ENCODE measurements around the gene SARDH. TPM values are rescaled to one million over a fixed set of nuclear protein-coding genes. Genes with fewer than 3 reads are reported as not detected.
A peak's percentile ranks its signal among the peaks of the same experiment; 100 is the strongest.

The SARDH gene
- total RNA-seq, 1 donor from 2014 or later, result 1.2 TPM

- Mint-ChIP-seq H3K4me1 (ENCODE audit: low read depth) (no peaks in the 10 kb centered on the region), H3K27me3 (ENCODE audit: low read depth) (peaks cover 50% of the 10 kb centered on the region), H3K9me3 (ENCODE audit: low read depth) (no peaks in the 10 kb centered on the region)
These were observed 96.1 kb downstream of the SARDH start for GRCh38 chr9:133641861-133642595.

GRCh38 chr9:133641396-133641655, 96.8 kb downstream of the SARDH start:
- no peaks in the 10 kb centered on the region for H3K4me1 Mint-ChIP-seq (ENCODE audit: low read depth)
- H3K9me3 Mint-ChIP-seq (ENCODE audit: low read depth), result no peaks in the 10 kb centered on the region
- H3K36me3 Mint-ChIP-seq (ENCODE audit: low read depth), result no peaks in the 10 kb centered on the region
- no peak overlapping the region for H3K27ac Mint-ChIP-seq (ENCODE audit: unreplicated experiment)
- TF ChIP-seq CTCF (IDR thresholded peaks at IDR 0.05), result no peak
- no peak for DNase-seq (ENCODE audit: low spot score)
- no peak overlapping the region for H3K4me3 Mint-ChIP-seq (ENCODE audit: unreplicated experiment)
- peaks cover 56% of the 10 kb centered on the region for H3K27me3 Mint-ChIP-seq (ENCODE audit: low read depth)

More at GRCh38 chr9:133641861-133642595, 96.1 kb downstream of the SARDH start:
- TF ChIP-seq CTCF (IDR thresholded peaks at IDR 0.05), result no peak
- peak; percentile 75 for DNase-seq (ENCODE audit: low spot score)
- no peaks in the 10 kb centered on the region for H3K36me3 Mint-ChIP-seq (ENCODE audit: low read depth)
- no peak overlapping the region for H3K27ac Mint-ChIP-seq (ENCODE audit: unreplicated experiment)
- H3K4me3 Mint-ChIP-seq (ENCODE audit: unreplicated experiment), result no peak overlapping the region

GRCh38 chr9:133640580-133641395, 97.4 kb downstream of the SARDH start:
- Mint-ChIP-seq H3K9me3 (ENCODE audit: low read depth) (no peaks in the 10 kb centered on the region), H3K27ac (ENCODE audit: unreplicated experiment) (no peak overlapping the region), H3K4me1 (ENCODE audit: low read depth) (no peaks in the 10 kb centered on the region), H3K27me3 (ENCODE audit: low read depth) (peaks cover 57% of the 10 kb centered on the region), H3K36me3 (ENCODE audit: low read depth) (no peaks in the 10 kb centered on the region), H3K4me3 (ENCODE audit: unreplicated experiment) (no peak overlapping the region)
- DNase-seq (ENCODE audit: low spot score), result peak; percentile 68
- TF ChIP-seq CTCF (IDR thresholded peaks at IDR 0.05), result no peak

- TF ChIP-seq CTCF (IDR thresholded peaks at IDR 0.05), result no peak
These were observed 98.0 kb downstream of the SARDH start for GRCh38 chr9:133640160-133640559.

GRCh38 chr9:133639613-133640012, 98.5 kb downstream of the SARDH start:
- peak; percentile 61 for DNase-seq (ENCODE audit: low spot score)
- Mint-ChIP-seq H3K4me3 (ENCODE audit: unreplicated experiment) (no peak overlapping the region), H3K9me3 (ENCODE audit: low read depth) (no peaks in the 10 kb centered on the region), H3K27me3 (ENCODE audit: low read depth) (peaks cover 65% of the 10 kb centered on the region), H3K36me3 (ENCODE audit: low read depth) (no peaks in the 10 kb centered on the region), H3K27ac (ENCODE audit: unreplicated experiment) (no peak overlapping the region), H3K4me1 (ENCODE audit: low read depth) (no peaks in the 10 kb centered on the region)
- TF ChIP-seq CTCF (IDR thresholded peaks at IDR 0.05), result no peak

More at GRCh38 chr9:133640160-133640559, 98.0 kb downstream of the SARDH start:
- DNase-seq (ENCODE audit: low spot score), result no peak
- H3K9me3 Mint-ChIP-seq (ENCODE audit: low read depth), result no peaks in the 10 kb centered on the region
- H3K36me3 Mint-ChIP-seq (ENCODE audit: low read depth), result no peaks in the 10 kb centered on the region
- no peak overlapping the region for H3K4me3 Mint-ChIP-seq (ENCODE audit: unreplicated experiment)
- H3K27me3 Mint-ChIP-seq (ENCODE audit: low read depth), result peaks cover 63% of the 10 kb centered on the region
- H3K4me1 Mint-ChIP-seq (ENCODE audit: low read depth), result no peaks in the 10 kb centered on the region
- H3K27ac Mint-ChIP-seq (ENCODE audit: unreplicated experiment), result no peak overlapping the region

All from chondrocyte (in vitro differentiated cells).